H9 (cell line): ENCODE measurements around the gene CDC42. TPM values are rescaled to one million over a fixed set of nuclear protein-coding genes. Genes with fewer than 3 reads are reported as not detected.
A peak's percentile ranks its signal among the peaks of the same experiment; 100 is the strongest.

Experiments used
- DNase-seq: peaks from one replicate; pipeline ENCODE4 v3.0.0-alpha.2; 2017
- H2AFZ ChIP-seq: one replicate; pipeline ENCODE4 v1.6.1; 2013; ENCODE audit warnings: mild to moderate bottlenecking, low read length, control low read depth, moderate library complexity
- H2AK5ac ChIP-seq: 2 replicates; pipeline ENCODE4 v1.6.1; 2013; ENCODE audit warnings: low read length, control low read depth, mixed read lengths; ENCODE audit not compliant: insufficient read length
- H2BK120ac ChIP-seq: one replicate; pipeline ENCODE4 v1.6.1; 2013; ENCODE audit warnings: low read depth, mild to moderate bottlenecking, low read length, control low read depth, inconsistent platforms; ENCODE audit not compliant: poor library complexity, severe bottlenecking
- H2BK12ac ChIP-seq: 2 replicates; pipeline ENCODE4 v1.6.1; 2013; ENCODE audit warnings: low read length, control low read depth, mixed read lengths, low read depth; ENCODE audit not compliant: insufficient read length
- H2BK15ac ChIP-seq: 2 replicates; pipeline ENCODE4 v1.6.1; 2013; ENCODE audit warnings: low read depth, low read length, control low read depth
- H2BK20ac ChIP-seq: one replicate; pipeline ENCODE4 v1.6.1; 2013; ENCODE audit warnings: low read depth, mild to moderate bottlenecking, low read length, control low read depth, inconsistent platforms; ENCODE audit not compliant: poor library complexity, severe bottlenecking
- H2BK5ac ChIP-seq: 2 replicates; pipeline ENCODE4 v1.6.1; 2013; ENCODE audit warnings: low read length, control low read depth, mixed read lengths; ENCODE audit not compliant: insufficient read length
- H3K14ac ChIP-seq: 2 replicates; pipeline ENCODE4 v1.6.1; 2013; ENCODE audit warnings: low read length, control low read depth; ENCODE audit not compliant: insufficient read depth
- H3K18ac ChIP-seq: 2 replicates; pipeline ENCODE4 v1.6.1; 2013; ENCODE audit warnings: low read depth, mild to moderate bottlenecking, mixed read lengths, low read length, control low read depth; ENCODE audit not compliant: insufficient read length
- H3K23ac ChIP-seq: 2 replicates; pipeline ENCODE4 v1.6.1; 2013; ENCODE audit warnings: low read length, control low read depth, mixed read lengths, low read depth; ENCODE audit not compliant: insufficient read length
- H3K23me2 ChIP-seq: 2 replicates; pipeline ENCODE4 v1.6.1; 2013; ENCODE audit warnings: low read depth, mild to moderate bottlenecking, mixed read lengths, low read length, control low read depth; ENCODE audit not compliant: insufficient read length, poor library complexity, severe bottlenecking
- H3K27ac ChIP-seq: 2 replicates; pipeline ENCODE4 v1.5.1; 2013; ENCODE audit warnings: low read length, control low read depth, mixed read lengths, low read depth; ENCODE audit not compliant: insufficient read length
- H3K27me3 ChIP-seq: 2 replicates; pipeline ENCODE4 v1.6.1; 2013; ENCODE audit warnings: low read length, control low read depth, inconsistent platforms; ENCODE audit not compliant: insufficient read depth
- H3K4ac ChIP-seq: 2 replicates; pipeline ENCODE4 v1.6.1; 2013; ENCODE audit warnings: low read depth, mild to moderate bottlenecking, control low read depth, inconsistent platforms, low read length, moderate library complexity
- H3K4me1 ChIP-seq: 2 replicates; pipeline ENCODE4 v1.6.1; 2013; ENCODE audit warnings: low read length, control low read depth, inconsistent platforms; ENCODE audit not compliant: insufficient read depth
- H3K4me2 ChIP-seq: 2 replicates; pipeline ENCODE4 v1.6.1; 2013; ENCODE audit warnings: low read length, control low read depth, mixed read lengths; ENCODE audit not compliant: insufficient read length, insufficient read depth
- H3K56ac ChIP-seq: 2 replicates; pipeline ENCODE4 v1.6.1; 2013; ENCODE audit warnings: low read depth, mild to moderate bottlenecking, mixed read lengths, low read length, control low read depth; ENCODE audit not compliant: insufficient read length
- H3K79me1 ChIP-seq: 2 replicates; pipeline ENCODE4 v1.6.1; 2013; ENCODE audit warnings: low read depth, mild to moderate bottlenecking, moderate library complexity, low read length, control low read depth, inconsistent platforms; ENCODE audit not compliant: insufficient read depth, poor library complexity, severe bottlenecking
- H3K79me2 ChIP-seq: 2 replicates; pipeline ENCODE4 v1.6.1; 2013; ENCODE audit warnings: low read length, control low read depth, inconsistent platforms; ENCODE audit not compliant: insufficient read depth
- H3K9ac ChIP-seq: 2 replicates; pipeline ENCODE4 v1.6.1; 2013; ENCODE audit warnings: low read length, control low read depth, mixed read lengths; ENCODE audit not compliant: insufficient read length; ENCODE audit errors: extremely low read depth
- H3K9me3 ChIP-seq: one replicate; pipeline ENCODE4 v1.6.1; 2013; ENCODE audit warnings: low read depth, low read length, inconsistent platforms; ENCODE audit not compliant: control insufficient read depth
- H3T11ph ChIP-seq: one replicate; pipeline ENCODE4 v1.6.1; 2013; ENCODE audit warnings: mild to moderate bottlenecking, low read length, control low read depth, inconsistent platforms
- H4K20me1 ChIP-seq: one replicate; pipeline ENCODE4 v1.6.1; 2013; ENCODE audit not compliant: control insufficient read depth, insufficient read length, insufficient read depth
- H4K5ac ChIP-seq: 2 replicates; pipeline ENCODE4 v1.6.1; 2013; ENCODE audit warnings: low read depth, mild to moderate bottlenecking, mixed read lengths, low read length, control low read depth; ENCODE audit not compliant: insufficient read length
- H4K8ac ChIP-seq: replicated peaks from 2 replicates; pipeline ENCODE4 v1.6.1; 2013; ENCODE audit warnings: low read length, control low read depth, mixed read lengths, low read depth; ENCODE audit not compliant: insufficient read length
- H4K91ac ChIP-seq: 2 replicates; pipeline ENCODE4 v1.6.1; 2013; ENCODE audit warnings: low read depth, mild to moderate bottlenecking, moderate library complexity, mixed read lengths, low read length, control low read depth; ENCODE audit not compliant: insufficient read length
- H3K27ac Mint-ChIP-seq, 3 experiments: 2 replicates in 2 of 3; 3 replicates in 1 of 3; pipeline ENCODE4 v1.8.0; 2020 to 2021; ENCODE audit warnings: mixed read lengths in 3 of 3, mild to moderate bottlenecking in 1 of 3, moderate library complexity in 1 of 3
- H3K27me3 Mint-ChIP-seq: 2 replicates; pipeline ENCODE4 v1.8.0; 2021; ENCODE audit warnings: low read depth, mild to moderate bottlenecking, moderate library complexity, mixed read lengths
- H3K36me3 Mint-ChIP-seq, 3 experiments: 2 replicates in 2 of 3; 3 replicates in 1 of 3; pipeline ENCODE4 v1.8.0; 2020 to 2021; ENCODE audit warnings: low read depth in 3 of 3, mixed read lengths in 3 of 3; ENCODE audit not compliant: insufficient read depth in 1 of 3
- H3K4me1 Mint-ChIP-seq, 2 experiments: 2 replicates each; pipeline ENCODE4 v1.8.0; 2020; ENCODE audit warnings: mixed read lengths in 2 of 2
- H3K4me3 Mint-ChIP-seq, 2 experiments: 2 replicates in 1 of 2; 3 replicates in 1 of 2; pipeline ENCODE4 v1.8.0; 2020 to 2021; ENCODE audit warnings: mild to moderate bottlenecking in 2 of 2, mixed read lengths in 2 of 2, moderate library complexity in 1 of 2
- H3K9me3 Mint-ChIP-seq, 2 experiments: 2 replicates in 1 of 2; 3 replicates in 1 of 2; pipeline ENCODE4 v1.8.0; 2020; ENCODE audit warnings: mild to moderate bottlenecking in 2 of 2, mixed read lengths in 2 of 2, moderate library complexity in 1 of 2
- CTCF ChIP-seq: fragments of 200-600 bp; sonication (generic); conservative IDR thresholded peaks from 3 replicates; pipeline ENCODE4 v1.8.0; 2021; ENCODE audit warnings: antibody characterized with exemption, mild to moderate bottlenecking
- WGBS: extraction: QIAGEN DNeasy Blood & Tissue Kit; methylation state at CpG from one replicate; pipeline ENCODE4 v1.1.7; 2013; ENCODE audit warnings: missing lambda C conversion rate, low lambda C conversion rate, mixed read lengths; ENCODE audit not compliant: insufficient read length; ENCODE audit errors: extremely low coverage; 5-methylcytosine and 5-hydroxymethylcytosine counted together
- total RNA-seq: library from RNA; stranded (reverse); gene quantifications from 2 replicates; pipeline ENCODE4 v1.2.1, GENCODE V29; 2021

CDC42 gene
- total RNA-seq, 1 experiment from 2014 or later = 197 TPM

GRCh38 chr1:22104094-22104493 lies 51.6 kb downstream of the CDC42 start:
- no peak overlapping the region for H3K23ac ChIP-seq
- no peak overlapping the region for H4K5ac ChIP-seq
- peak overlapping the region in 1 of 3 experiments; percentile 96; a peak in 3 of 7 replicates for H3K27ac Mint-ChIP-seq
- WGBS = no CpG with 5 or more reads among the region's 6 CpGs
- no peaks in the 10 kb centered on the region for H3K27me3 Mint-ChIP-seq
- peaks cover 0 to 6% (median 6%) of the 10 kb centered on the region in 3 experiments; a peak in 6 of 7 replicates for H3K36me3 Mint-ChIP-seq
- DNase-seq = no peak
- H3K27me3 ChIP-seq = no peaks in the 10 kb centered on the region
- H3K79me1 ChIP-seq = peaks cover 6% of the 10 kb centered on the region
- H2BK120ac ChIP-seq = no peak overlapping the region
- no peak overlapping the region for H3K14ac ChIP-seq
- no peak overlapping the region for H2AFZ ChIP-seq
- H2AK5ac ChIP-seq = no peak overlapping the region
- H3K9me3 ChIP-seq = no peaks in the 10 kb centered on the region
- H3K4me2 ChIP-seq = no peak overlapping the region
- no peaks in the 10 kb centered on the region for H3K79me2 ChIP-seq
- H3K18ac ChIP-seq = no peak overlapping the region
- H3K4me1 Mint-ChIP-seq = peaks cover 11 to 14% of the 10 kb centered on the region in 2 experiments
- no peaks in the 10 kb centered on the region for H3K23me2 ChIP-seq
- H3K4me3 Mint-ChIP-seq = no peak overlapping the region
- H4K20me1 ChIP-seq = no peaks in the 10 kb centered on the region
- H4K8ac ChIP-seq = no peak overlapping the region
- H3K9ac ChIP-seq = no peak overlapping the region
- no peak overlapping the region for H2BK15ac ChIP-seq
- no peak for TF ChIP-seq CTCF
- no peak overlapping the region for H3K4ac ChIP-seq
- H3T11ph ChIP-seq = no peak overlapping the region
- H3K4me1 ChIP-seq = no peaks in the 10 kb centered on the region
- no peak overlapping the region for H2BK12ac ChIP-seq
- no peak overlapping the region for H4K91ac ChIP-seq
- no peaks in the 10 kb centered on the region for H3K9me3 Mint-ChIP-seq
- no peak overlapping the region for H3K56ac ChIP-seq
- H2BK20ac ChIP-seq = no peak overlapping the region
- H2BK5ac ChIP-seq = no peak overlapping the region
- H3K27ac ChIP-seq = no peak overlapping the region
